ENCODE data around the gene KLHDC7A. TPM values are rescaled to one million over a fixed set of nuclear protein-coding genes. Genes with fewer than 3 reads are reported as not detected.

KLHDC7A gene
- total and polyA plus RNA-seq, 2 experiments from 2014 or later, result 2.2 to 2.3 TPM

GRCh38 chr1:18479454-18479853 is 1.3 kb upstream of the KLHDC7A start:
- Histone ChIP-seq H3K4me3 (no peak overlapping the region), H3K9me2 (replicated peaks; ENCODE audit: insufficient read depth) (no peaks in the 10 kb centered on the region), H3K27me3 (no peaks in the 10 kb centered on the region), H4K20me1 (ENCODE audit: insufficient read depth, poor library complexity, severe bottlenecking) (no peaks in the 10 kb centered on the region), H3K27ac (peak overlapping the region; percentile 69), H3K79me2 (no peaks in the 10 kb centered on the region), H3K4me1 (ENCODE audit: insufficient read depth) (peaks cover 25% of the 10 kb centered on the region), H3K4me2 (no peak overlapping the region), H2AFZ (no peak overlapping the region), H3K36me3 (replicated peaks; ENCODE audit: insufficient read depth, low read depth) (no peaks in the 10 kb centered on the region), H3K9me3 (ENCODE audit: low read depth) (no peaks in the 10 kb centered on the region)
- TF ChIP-seq EZH2phosphoT487 (IDR thresholded peaks at IDR 0.05; ENCODE audit: low read depth, severe bottlenecking, unreplicated experiment), result no peak
- no peak for TF ChIP-seq EZH2 (IDR thresholded peaks at IDR 0.05; ENCODE audit: borderline replicate concordance)
- TF ChIP-seq CTCF (IDR thresholded peaks at IDR 0.05; ENCODE audit: poor library complexity), result no peak
- no peak for DNase-seq (ENCODE audit: low spot score)
- 87% methylated on average over 8 of the region's 8 CpGs for WGBS (ENCODE audit: low lambda C conversion rate, missing lambda C conversion rate)

GRCh38 chr1:18481190-18481920 is 625 bp downstream of the KLHDC7A start:
- Histone ChIP-seq H3K36me3 (replicated peaks; ENCODE audit: insufficient read depth, low read depth) (no peaks in the 10 kb centered on the region), H3K27me3 (no peaks in the 10 kb centered on the region), H3K9me3 (ENCODE audit: low read depth) (no peaks in the 10 kb centered on the region), H3K79me2 (no peaks in the 10 kb centered on the region), H3K4me1 (ENCODE audit: insufficient read depth) (peaks cover 25% of the 10 kb centered on the region), H3K27ac (peak overlapping the region; percentile 69), H3K4me2 (peak overlapping the region; percentile 36), H3K9me2 (replicated peaks; ENCODE audit: insufficient read depth) (no peaks in the 10 kb centered on the region), H4K20me1 (ENCODE audit: insufficient read depth, poor library complexity, severe bottlenecking) (no peaks in the 10 kb centered on the region), H2AFZ (no peak overlapping the region), H3K4me3 (no peak overlapping the region)
- DNase-seq (ENCODE audit: low spot score), result no peak
- TF ChIP-seq CTCF (IDR thresholded peaks at IDR 0.05; ENCODE audit: poor library complexity) (no peak), EZH2 (IDR thresholded peaks at IDR 0.05; ENCODE audit: borderline replicate concordance) (no peak), EZH2phosphoT487 (IDR thresholded peaks at IDR 0.05; ENCODE audit: low read depth, severe bottlenecking, unreplicated experiment) (no peak)
- 83% methylated on average over 25 of the region's 25 CpGs for WGBS (ENCODE audit: low lambda C conversion rate, missing lambda C conversion rate)

DNA sequence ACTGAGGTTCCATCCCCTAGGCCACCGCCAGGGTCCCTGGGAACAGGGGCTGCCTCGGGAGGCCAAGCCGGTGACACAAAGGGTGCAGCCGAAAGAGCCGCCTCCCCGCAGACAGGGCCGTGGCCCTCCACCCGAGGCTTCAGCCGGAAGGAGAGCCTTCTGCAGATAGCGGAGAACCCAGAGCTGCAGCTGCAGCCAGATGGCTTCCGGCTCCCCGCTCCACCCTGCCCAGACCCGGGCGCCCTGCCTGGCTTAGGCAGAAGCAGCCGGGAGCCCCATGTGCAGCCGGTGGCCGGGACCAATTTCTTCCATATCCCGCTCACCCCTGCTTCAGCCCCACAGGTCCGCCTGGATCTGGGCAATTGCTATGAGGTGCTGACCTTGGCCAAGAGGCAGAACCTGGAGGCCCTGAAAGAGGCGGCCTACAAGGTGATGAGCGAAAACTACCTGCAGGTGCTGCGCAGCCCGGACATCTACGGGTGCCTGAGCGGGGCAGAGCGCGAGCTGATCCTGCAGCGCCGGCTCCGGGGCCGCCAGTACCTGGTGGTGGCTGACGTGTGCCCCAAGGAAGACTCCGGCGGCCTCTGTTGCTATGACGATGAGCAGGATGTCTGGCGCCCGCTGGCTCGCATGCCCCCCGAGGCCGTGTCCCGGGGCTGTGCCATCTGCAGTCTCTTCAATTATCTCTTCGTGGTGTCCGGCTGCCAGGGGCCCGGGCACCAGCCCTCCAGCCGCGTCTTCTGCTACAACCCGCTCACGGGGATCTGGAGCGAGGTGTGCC is 1.4 kb downstream of the KLHDC7A start:
- Histone ChIP-seq H3K36me3 (replicated peaks; ENCODE audit: insufficient read depth, low read depth) (no peaks in the 10 kb centered on the region), H3K79me2 (no peaks in the 10 kb centered on the region), H3K27ac (no peak overlapping the region), H3K4me1 (ENCODE audit: insufficient read depth) (peaks cover 25% of the 10 kb centered on the region), H3K9me2 (replicated peaks; ENCODE audit: insufficient read depth) (no peaks in the 10 kb centered on the region), H3K4me2 (peak overlapping the region; percentile 36), H3K4me3 (no peak overlapping the region), H4K20me1 (ENCODE audit: insufficient read depth, poor library complexity, severe bottlenecking) (no peaks in the 10 kb centered on the region), H3K27me3 (no peaks in the 10 kb centered on the region), H2AFZ (no peak overlapping the region), H3K9me3 (ENCODE audit: low read depth) (no peaks in the 10 kb centered on the region)
- 94% methylated on average over 47 of the region's 49 CpGs for WGBS (ENCODE audit: low lambda C conversion rate, missing lambda C conversion rate)
- DNase-seq (ENCODE audit: low spot score), result no peak
- TF ChIP-seq EZH2phosphoT487 (IDR thresholded peaks at IDR 0.05; ENCODE audit: low read depth, severe bottlenecking, unreplicated experiment) (no peak), EZH2 (IDR thresholded peaks at IDR 0.05; ENCODE audit: borderline replicate concordance) (no peak), CTCF (IDR thresholded peaks at IDR 0.05; ENCODE audit: poor library complexity) (no peak)

Measured in hepatocyte (in vitro differentiated cells).